Liver (tissue), 9 donors: Measurements from ENCODE around the gene DNAI2. TPM values are rescaled to one million over a fixed set of nuclear protein-coding genes. Genes with fewer than 3 reads are reported as not detected.
A peak's percentile ranks its signal among the peaks of the same experiment; 100 is the strongest.

Experiments
- DNase-seq: peaks from one replicate; pipeline ENCODE4 v3.0.0-alpha.2; 2017; ENCODE audit warnings: low spot score
- H3K27ac ChIP-seq, 2 donors: one replicate each; pipeline ENCODE4 v1.7.0; 2013; ENCODE audit warnings: inconsistent platforms in 2 of 2, low read length in 2 of 2, control low read depth in 1 of 2, low read depth in 1 of 2, mild to moderate bottlenecking in 1 of 2
- H3K27me3 ChIP-seq, 4 donors: one replicate each; pipeline versions ENCODE4 v1.6.1 to v1.7.0; 2013; ENCODE audit warnings: low read length in 3 of 4, inconsistent platforms in 1 of 4, mild to moderate bottlenecking in 1 of 4, moderate library complexity in 1 of 4; ENCODE audit not compliant: control insufficient read depth in 4 of 4, insufficient read depth in 4 of 4
- H3K36me3 ChIP-seq, 4 donors: one replicate each; pipeline versions ENCODE4 v1.6.1 to v1.7.0; 2013; ENCODE audit warnings: low read length in 3 of 4, mild to moderate bottlenecking in 3 of 4, low read depth in 1 of 4, moderate library complexity in 1 of 4; ENCODE audit not compliant: control insufficient read depth in 4 of 4, insufficient read depth in 3 of 4
- H3K4me1 ChIP-seq, 4 donors: one replicate each; pipeline versions ENCODE4 v1.6.1 to v1.7.0; 2013; ENCODE audit warnings: low read length in 3 of 4, mild to moderate bottlenecking in 3 of 4, moderate library complexity in 1 of 4; ENCODE audit not compliant: control insufficient read depth in 4 of 4, insufficient read depth in 4 of 4
- H3K4me3 ChIP-seq, 3 donors: one replicate each; pipeline versions ENCODE4 v1.6.1 to v1.7.0; 2013; ENCODE audit warnings: low read length in 3 of 3, control low read depth in 1 of 3, low read depth in 1 of 3, mild to moderate bottlenecking in 1 of 3
- H3K9ac ChIP-seq, 2 donors: one replicate each; pipeline ENCODE4 v1.7.0; 2013; ENCODE audit warnings: low read length in 2 of 2, mild to moderate bottlenecking in 2 of 2, moderate library complexity in 2 of 2, control low read depth in 1 of 2, low read depth in 1 of 2
- H3K9me3 ChIP-seq, 4 donors: one replicate each; pipeline versions ENCODE4 v1.6.1 to v1.7.0; 2013; ENCODE audit warnings: low read length in 3 of 4; ENCODE audit not compliant: control insufficient read depth in 4 of 4
- ATF3 ChIP-seq: IDR thresholded peaks from 2 replicates; pipeline ENCODE4 v1.6.1; 2016; ENCODE audit warnings: antibody characterized with exemption
- EGR1 ChIP-seq, 2 donors: IDR thresholded peaks; 2 replicates each; pipeline ENCODE4 v1.6.1; 2016 to 2018; ENCODE audit warnings: antibody characterized with exemption in 2 of 2, low read depth in 2 of 2
- FOXA2 ChIP-seq: IDR thresholded peaks from 2 replicates; pipeline ENCODE4 v1.6.1; 2016; ENCODE audit warnings: antibody characterized with exemption
- GABPA ChIP-seq, 2 donors: IDR thresholded peaks in 1 of 2; conservative IDR thresholded peaks in 1 of 2; 2 replicates each; pipeline ENCODE4 v1.6.1; 2016; ENCODE audit warnings: antibody characterized with exemption in 2 of 2, mild to moderate bottlenecking in 1 of 2, moderate library complexity in 1 of 2
- HNF4A ChIP-seq, 2 donors: conservative IDR thresholded peaks; 2 replicates each; pipeline ENCODE4 v1.6.1; 2016; ENCODE audit warnings: antibody characterized with exemption in 2 of 2, mild to moderate bottlenecking in 2 of 2
- HNF4G ChIP-seq: IDR thresholded peaks from 2 replicates; pipeline ENCODE4 v1.6.1; 2016; ENCODE audit warnings: antibody characterized with exemption
- JUND ChIP-seq, 2 donors: IDR thresholded peaks; 2 replicates each; pipeline ENCODE4 v1.6.1; 2016; ENCODE audit warnings: antibody characterized with exemption in 2 of 2
- MAX ChIP-seq: IDR thresholded peaks from 2 replicates; pipeline ENCODE4 v1.6.1; 2016; ENCODE audit warnings: antibody characterized with exemption
- NR2F2 ChIP-seq: IDR thresholded peaks from 2 replicates; pipeline ENCODE4 v1.6.1; 2016; ENCODE audit warnings: antibody characterized with exemption
- RAD21 ChIP-seq, 2 donors: IDR thresholded peaks; 2 replicates each; pipeline ENCODE4 v1.6.1; 2016; ENCODE audit warnings: antibody characterized with exemption in 2 of 2, mild to moderate bottlenecking in 2 of 2
- REST ChIP-seq: IDR thresholded peaks from 2 replicates; pipeline ENCODE4 v1.6.1; 2016; ENCODE audit warnings: antibody characterized with exemption, mild to moderate bottlenecking
- RXRA ChIP-seq, 2 donors: IDR thresholded peaks; 2 replicates each; pipeline ENCODE4 v1.6.1; 2017 to 2018; ENCODE audit warnings: antibody characterized with exemption in 2 of 2, mild to moderate bottlenecking in 1 of 2
- TAF1 ChIP-seq: conservative IDR thresholded peaks from 2 replicates; pipeline ENCODE4 v1.6.1; 2016; ENCODE audit warnings: antibody characterized with exemption, mild to moderate bottlenecking
- YY1 ChIP-seq: IDR thresholded peaks from 2 replicates; pipeline ENCODE4 v1.6.1; 2016; ENCODE audit warnings: antibody characterized with exemption, mild to moderate bottlenecking
- ZBTB33 ChIP-seq: IDR thresholded peaks from 2 replicates; pipeline ENCODE4 v1.6.1; 2016; ENCODE audit warnings: antibody characterized with exemption
- WGBS: extraction: QIAGEN DNeasy Blood & Tissue Kit; methylation state at CpG from one replicate; pipeline ENCODE4 v1.1.7; 2013; 5-methylcytosine and 5-hydroxymethylcytosine counted together
- polyA plus RNA-seq, 2 donors: library from polyadenylated mRNA; stranded (reverse) in 1 of 2; unstranded in 1 of 2; fragments of 200-250 nt in 1 of 2; fragments of >200 nt in 1 of 2; fragmentation: Nextera tagmentation in 1 of 2; extraction: Ambion mirVana in 1 of 2; gene quantifications; one replicate each; pipeline versions ENCODE4 v1.2.1 to v1.2.3, GENCODE V29; 2013 to 2015
- total RNA-seq, 2 donors: library from RNA; depleted of rRNA; stranded (reverse); fragments of >200 nt; gene quantifications; one replicate each; pipeline ENCODE4 v1.2.3, GENCODE V29; 2014
- TF ChIP-seq, protein P1 (sequence below): fragments of 150-350 bp; IDR thresholded peaks from 2 replicates; pipeline ENCODE4 v1.5.1; 2017; ENCODE audit warnings: improper control_type of control experiment, low read depth, low read length; ENCODE audit not compliant: missing input control
- donor health status: healthy.
- donor health status: healthy.
- donor health status: healthy.
- donor health status: healthy.
- donor health status: healthy.

The DNAI2 gene
- total and polyA plus RNA-seq, 4 donors = not detected

GRCh38 chr17:74298778-74299177, 24.7 kb downstream of the DNAI2 start:
- Histone ChIP-seq H3K36me3 (no peaks in the 10 kb centered on the region), H3K27me3 (no peaks in the 10 kb centered on the region), H3K4me1 (peaks cover 0 to 2% (median 0%) of the 10 kb centered on the region in 4 donors), H3K27ac (no peak overlapping the region), H3K4me3 (no peak overlapping the region), H3K9me3 (no peaks in the 10 kb centered on the region), H3K9ac (no peak overlapping the region)
- 71% methylated on average over 7 of the region's 7 CpGs for WGBS
- no peak for DNase-seq
- no peak for TF ChIP-seq ATF3
- TF ChIP-seq NR2F2 = peak; percentile 86

GRCh38 chr17:74299226-74300009, 25.4 kb downstream of the DNAI2 start:
- no peak overlapping the region for H3K4me3 ChIP-seq
- no peaks in the 10 kb centered on the region for H3K9me3 ChIP-seq
- WGBS = 77% methylated on average over 11 of the region's 11 CpGs
- H3K9ac ChIP-seq = no peak overlapping the region
- H3K27me3 ChIP-seq = peaks cover 0 to 1% (median 0%) of the 10 kb centered on the region in 4 donors
- H3K27ac ChIP-seq = no peak overlapping the region
- TF ChIP-seq HNF4A (conservative IDR thresholded peaks at IDR 0.05) (no peak), JUND (IDR thresholded peaks at IDR 0.05) (no peak), TAF1 (no peak), EGR1 (IDR thresholded peaks at IDR 0.05; ENCODE audit: low read depth in 2 of 2) (no peak), ZBTB33 (no peak), HNF4G (no peak), REST (no peak), YY1 (no peak), FOXA2 (no peak), MAX (no peak), RAD21 (IDR thresholded peaks at IDR 0.05) (no peak), GABPA (IDR thresholded peaks at IDR 0.05 in 1 of 2, conservative IDR thresholded peaks at IDR 0.05 in 1 of 2) (no peak), NR2F2 (no peak), RXRA (IDR thresholded peaks at IDR 0.05) (no peak)
- TF ChIP-seq, protein P1, sequence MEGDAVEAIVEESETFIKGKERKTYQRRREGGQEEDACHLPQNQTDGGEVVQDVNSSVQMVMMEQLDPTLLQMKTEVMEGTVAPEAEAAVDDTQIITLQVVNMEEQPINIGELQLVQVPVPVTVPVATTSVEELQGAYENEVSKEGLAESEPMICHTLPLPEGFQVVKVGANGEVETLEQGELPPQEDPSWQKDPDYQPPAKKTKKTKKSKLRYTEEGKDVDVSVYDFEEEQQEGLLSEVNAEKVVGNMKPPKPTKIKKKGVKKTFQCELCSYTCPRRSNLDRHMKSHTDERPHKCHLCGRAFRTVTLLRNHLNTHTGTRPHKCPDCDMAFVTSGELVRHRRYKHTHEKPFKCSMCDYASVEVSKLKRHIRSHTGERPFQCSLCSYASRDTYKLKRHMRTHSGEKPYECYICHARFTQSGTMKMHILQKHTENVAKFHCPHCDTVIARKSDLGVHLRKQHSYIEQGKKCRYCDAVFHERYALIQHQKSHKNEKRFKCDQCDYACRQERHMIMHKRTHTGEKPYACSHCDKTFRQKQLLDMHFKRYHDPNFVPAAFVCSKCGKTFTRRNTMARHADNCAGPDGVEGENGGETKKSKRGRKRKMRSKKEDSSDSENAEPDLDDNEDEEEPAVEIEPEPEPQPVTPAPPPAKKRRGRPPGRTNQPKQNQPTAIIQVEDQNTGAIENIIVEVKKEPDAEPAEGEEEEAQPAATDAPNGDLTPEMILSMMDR = no peak
- no peaks in the 10 kb centered on the region for H3K36me3 ChIP-seq
- DNase-seq = no peak
- peaks cover 0 to 2% (median 0%) of the 10 kb centered on the region in 4 donors for H3K4me1 ChIP-seq
